Subcutaneous abdominal adipose tissue (tissue), 5 donors: Measurements from ENCODE around the gene CRBN.

Experiments
- H3K27ac ChIP-seq: one replicate; pipeline ENCODE4 v1.7.0; 2013; ENCODE audit warnings: low read depth, mild to moderate bottlenecking, inconsistent platforms, low read length, moderate library complexity
- H3K27me3 ChIP-seq, 5 donors: one replicate each; pipeline ENCODE4 v1.7.0; 2013; ENCODE audit warnings: low read length in 5 of 5, inconsistent platforms in 1 of 5; ENCODE audit not compliant: control insufficient read depth in 5 of 5, insufficient read depth in 4 of 5
- H3K36me3 ChIP-seq, 5 donors: one replicate each; pipeline ENCODE4 v1.7.0; 2013; ENCODE audit warnings: low read length in 5 of 5; ENCODE audit not compliant: control insufficient read depth in 5 of 5, insufficient read depth in 5 of 5
- H3K4me1 ChIP-seq, 5 donors: one replicate each; pipeline ENCODE4 v1.7.0; 2013; ENCODE audit warnings: low read length in 5 of 5, mild to moderate bottlenecking in 3 of 5, moderate library complexity in 1 of 5; ENCODE audit not compliant: control insufficient read depth in 5 of 5, insufficient read depth in 5 of 5
- H3K4me3 ChIP-seq, 5 donors: one replicate each; pipeline ENCODE4 v1.7.0; 2013; ENCODE audit warnings: low read length in 5 of 5, low read depth in 1 of 5
- H3K9ac ChIP-seq, 5 donors: one replicate each; pipeline ENCODE4 v1.7.0; 2013; ENCODE audit warnings: low read length in 5 of 5, mild to moderate bottlenecking in 4 of 5, moderate library complexity in 3 of 5
- H3K9me3 ChIP-seq, 5 donors: one replicate each; pipeline ENCODE4 v1.7.0; 2013; ENCODE audit warnings: low read length in 5 of 5; ENCODE audit not compliant: control insufficient read depth in 5 of 5
- donor health status: healthy.
- donor health status: healthy.
- donor health status: healthy.
- donor health status: healthy.
- donor health status: healthy.

The CRBN gene

DNA sequence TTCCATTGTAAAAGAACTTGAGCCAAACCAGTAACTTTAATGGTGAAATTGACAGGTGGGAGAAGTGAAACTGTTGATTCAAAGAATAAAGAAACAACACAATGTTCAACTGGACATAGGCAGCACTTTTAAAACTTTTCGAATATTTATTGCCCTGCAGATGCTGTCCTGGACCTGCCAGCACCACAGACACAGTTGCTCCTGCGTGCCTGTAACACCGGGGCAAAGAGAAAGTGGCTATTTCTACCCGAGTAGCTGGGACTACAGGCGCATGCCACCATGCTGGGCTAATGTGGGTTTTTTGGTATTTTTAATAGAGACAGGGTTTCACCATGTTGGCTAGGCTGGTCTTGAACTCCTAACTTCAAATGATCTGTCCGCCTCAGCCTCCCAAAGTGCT lies 76.7 kb downstream of the CRBN start:
- no peaks in the 10 kb centered on the region for H3K9me3 ChIP-seq
- H3K4me1 ChIP-seq, result no peaks in the 10 kb centered on the region
- H3K27me3 ChIP-seq, result no peaks in the 10 kb centered on the region
- no peaks in the 10 kb centered on the region for H3K36me3 ChIP-seq
- no peak overlapping the region for H3K9ac ChIP-seq
- H3K4me3 ChIP-seq, result no peak overlapping the region
- H3K27ac ChIP-seq, result no peak overlapping the region

DNA sequence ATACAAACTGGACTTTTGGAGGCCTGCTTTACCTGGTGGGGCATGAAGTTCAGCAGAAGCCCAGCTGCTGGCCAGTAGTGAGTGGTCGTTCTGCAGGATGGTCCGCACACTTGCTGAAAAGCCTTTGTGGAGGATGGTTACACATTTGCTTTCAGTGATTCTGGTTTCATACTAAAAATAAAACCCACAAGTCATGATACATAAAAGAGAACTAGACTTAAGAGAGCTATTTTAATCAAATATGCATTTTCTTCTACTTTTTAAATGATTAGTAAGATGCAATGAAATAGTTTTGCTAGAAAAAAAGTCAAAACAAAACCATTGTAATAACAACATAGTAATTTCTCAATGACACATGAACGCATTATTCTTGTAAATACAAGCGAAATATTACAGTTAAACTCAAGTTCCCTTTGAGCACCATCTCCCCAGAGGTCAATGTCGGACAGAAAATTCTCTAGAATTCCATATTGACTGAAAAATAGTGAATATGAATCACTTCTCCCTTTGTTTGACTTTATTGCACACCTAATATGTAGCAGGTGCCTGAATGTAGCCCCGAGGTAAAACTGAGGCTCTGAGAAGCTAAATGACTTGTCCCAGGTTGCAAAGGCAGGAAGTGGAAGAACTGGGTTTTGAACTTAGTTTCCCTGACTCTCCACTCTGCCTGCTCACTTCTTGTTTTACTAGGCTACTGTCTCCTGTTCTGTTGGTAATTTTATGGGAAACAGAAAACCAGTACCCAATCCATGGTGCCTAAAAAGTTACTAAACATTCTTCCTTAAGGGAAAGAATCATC lies 77.6 kb downstream of the CRBN start:
- no peak overlapping the region for H3K4me3 ChIP-seq
- H3K9ac ChIP-seq, result no peak overlapping the region
- H3K4me1 ChIP-seq, result no peaks in the 10 kb centered on the region
- no peaks in the 10 kb centered on the region for H3K27me3 ChIP-seq
- H3K36me3 ChIP-seq, result no peaks in the 10 kb centered on the region
- H3K9me3 ChIP-seq, result no peaks in the 10 kb centered on the region
- H3K27ac ChIP-seq, result no peak overlapping the region
